ENCODE results near the gene SEMA4D. TPM values are rescaled to one million over a fixed set of nuclear protein-coding genes. Genes with fewer than 3 reads are reported as not detected.

The SEMA4D gene
- total RNA-seq, 1 donor from 2014 or later = 28.2 TPM

DNA sequence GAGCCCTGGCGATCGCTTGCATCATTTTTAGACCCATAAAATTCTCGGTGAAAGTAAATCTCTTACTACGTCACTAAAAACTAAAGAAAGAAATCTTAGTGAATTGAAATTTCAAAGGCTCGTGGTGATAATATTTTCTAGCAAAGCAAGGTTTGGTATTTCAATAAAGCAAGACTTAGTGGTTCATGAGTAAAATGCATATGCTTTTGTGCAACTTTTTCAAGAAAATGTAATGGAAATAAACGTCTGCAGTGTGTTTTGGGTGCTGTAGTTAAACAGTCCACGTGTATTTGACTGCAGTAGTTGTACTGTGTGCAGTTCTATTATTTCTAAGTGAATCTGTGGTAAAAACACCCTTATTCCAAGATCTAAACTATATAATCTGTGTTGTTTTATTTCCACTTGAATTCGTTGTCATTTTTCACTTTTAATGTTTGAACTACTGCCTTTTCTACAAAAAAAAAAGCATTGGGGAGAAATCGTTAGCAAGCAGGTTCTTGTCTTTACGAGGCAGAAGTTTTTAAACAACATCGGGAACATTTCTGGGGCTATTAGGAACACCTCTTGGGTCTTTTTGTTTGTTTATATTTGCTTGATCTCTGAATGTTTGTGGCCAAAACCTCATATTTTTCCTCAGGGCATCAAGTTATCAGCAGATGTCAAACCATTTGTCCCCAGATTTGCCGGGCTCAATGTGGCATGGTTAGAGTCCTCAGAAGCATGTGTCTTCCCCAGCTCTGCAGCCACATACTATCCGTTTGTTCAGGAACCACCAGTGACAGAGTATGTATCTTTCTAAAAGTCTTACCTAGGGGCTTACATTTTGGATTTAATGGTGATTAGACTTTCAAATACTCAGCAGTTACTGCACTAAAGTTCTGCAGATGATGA, 178.7 kb downstream of the SEMA4D start:
- DNase-seq (ENCODE audit: low spot score) = no peak

DNA sequence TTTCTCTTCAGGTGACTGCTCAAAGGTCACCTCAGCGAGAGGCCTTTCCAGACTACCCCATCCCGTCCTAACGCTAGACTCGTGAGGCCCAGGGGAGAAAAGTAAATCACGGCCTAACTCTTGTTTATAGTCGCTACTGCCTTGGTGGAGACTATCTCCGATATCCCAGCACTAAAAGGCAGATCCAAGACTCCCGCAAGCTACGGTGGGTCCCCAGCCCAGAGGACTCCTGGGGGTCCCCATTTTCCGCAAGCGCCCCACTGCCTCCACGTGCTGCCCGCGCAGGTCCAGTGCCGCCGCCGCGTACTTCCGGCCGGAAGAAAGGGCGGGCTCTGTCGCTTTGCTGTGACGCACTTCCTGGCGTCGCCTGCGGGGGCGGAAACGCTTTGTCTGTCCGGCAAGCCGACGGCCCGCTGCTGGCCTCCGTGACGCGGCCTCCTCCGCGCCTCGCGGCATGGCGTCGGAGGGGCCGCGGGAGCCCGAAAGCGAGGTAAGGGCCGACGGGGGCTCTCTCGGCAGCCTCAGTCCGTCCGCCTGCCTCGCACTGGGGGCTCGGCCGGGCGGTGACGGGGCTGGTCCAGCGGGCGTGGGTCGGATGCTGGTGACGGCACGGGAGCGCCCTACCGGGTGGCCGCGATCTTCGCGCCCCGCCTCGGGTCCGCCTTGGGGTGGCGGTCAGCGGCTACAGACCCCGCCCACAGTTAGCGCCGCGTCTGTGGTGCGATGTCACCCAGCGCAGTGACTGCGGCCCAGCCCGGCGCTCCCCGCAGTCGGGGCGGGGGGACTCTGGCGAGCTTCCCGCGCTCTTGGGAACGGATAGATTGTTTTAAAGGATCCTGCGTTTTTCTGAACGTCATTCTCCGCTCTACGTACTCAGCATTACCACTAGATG, 179.5 kb downstream of the SEMA4D start, which contains the start of gene SECISBP2:
Gene SECISBP2 (plus strand): TSS at position 378 of the 892 bp plus-strand sequence. CDS start 77 bp downstream, at position 455.
- DNase-seq (ENCODE audit: low spot score) = peak; percentile 97

DNA sequence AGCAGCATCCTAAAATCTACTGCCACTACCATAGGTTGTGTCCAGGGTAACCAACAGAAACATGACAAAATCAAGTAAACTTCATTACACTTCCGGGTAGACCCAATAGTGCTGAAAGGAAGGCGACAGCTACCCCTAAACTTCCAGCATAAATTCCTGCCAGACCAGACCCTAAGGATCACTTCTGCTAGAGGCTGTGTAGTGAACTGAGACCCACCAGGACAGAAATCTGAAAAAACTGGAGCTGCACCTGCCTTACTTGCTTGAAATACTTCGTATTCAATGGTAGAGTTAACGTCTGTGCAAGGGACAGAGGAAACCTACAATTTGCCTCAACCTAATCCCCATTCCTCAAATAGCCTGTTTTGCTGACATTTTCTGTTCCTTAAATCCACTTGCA, 180.6 kb downstream of the SEMA4D start:
- no peak for DNase-seq (ENCODE audit: low spot score)

DNA sequence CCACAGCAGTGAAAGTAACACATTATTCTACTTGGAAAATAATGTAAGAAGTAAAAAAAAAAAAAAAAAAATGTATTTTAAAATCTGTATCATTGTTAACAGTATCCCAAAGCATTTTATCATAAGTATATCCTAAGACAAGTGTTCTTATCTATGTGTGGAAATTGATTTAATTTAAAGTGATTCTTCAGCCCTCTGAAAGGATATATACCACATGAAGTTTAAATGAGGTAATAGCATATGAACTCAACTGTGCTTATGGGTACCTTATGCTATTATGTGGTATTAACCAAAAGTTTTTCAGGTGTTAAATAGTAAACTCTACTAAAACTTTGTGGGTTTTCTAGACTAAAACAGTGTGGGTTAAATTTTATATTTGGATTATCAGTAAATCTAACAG, 182.4 kb downstream of the SEMA4D start:
- no peak for DNase-seq (ENCODE audit: low spot score)

DNA sequence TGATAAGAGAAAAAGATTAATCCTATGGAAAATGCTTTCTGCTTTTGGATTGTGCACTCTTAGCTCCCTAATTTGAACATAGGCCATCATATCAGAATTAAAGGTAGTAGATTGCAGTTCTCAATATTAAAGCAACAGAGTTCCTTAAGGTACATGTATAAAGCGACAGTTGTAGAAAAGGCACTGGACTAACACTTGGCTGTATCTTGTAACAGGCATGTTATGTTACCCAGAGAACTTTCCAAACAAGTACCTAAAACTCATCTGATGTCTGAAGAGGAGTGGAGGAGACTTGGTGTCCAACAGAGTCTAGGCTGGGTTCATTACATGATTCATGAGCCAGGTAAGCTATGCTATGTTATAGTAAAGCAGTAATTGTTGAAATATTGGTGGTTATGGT, 183.0 kb downstream of the SEMA4D start:
- no peak for DNase-seq (ENCODE audit: low spot score)

DNA sequence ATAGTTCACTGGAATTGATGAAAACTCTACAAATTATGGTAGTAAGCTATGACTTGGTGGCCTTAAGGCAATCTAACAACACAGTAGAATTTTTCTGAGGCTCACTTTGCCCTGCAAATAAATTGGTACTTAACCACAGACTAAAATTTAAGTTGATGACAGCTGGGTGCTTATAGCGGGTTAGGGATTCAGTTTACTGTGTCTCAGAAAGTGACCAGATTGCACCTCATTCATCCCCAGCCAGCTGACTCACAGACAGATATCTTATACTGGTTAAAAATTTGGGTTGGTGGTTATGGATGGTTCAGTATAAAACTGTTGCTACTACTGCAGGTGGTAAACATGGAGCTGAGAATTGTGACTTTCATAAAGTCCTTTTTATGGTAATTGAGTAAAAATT, 184.1 kb downstream of the SEMA4D start:
- no peak for DNase-seq (ENCODE audit: low spot score)

DNA sequence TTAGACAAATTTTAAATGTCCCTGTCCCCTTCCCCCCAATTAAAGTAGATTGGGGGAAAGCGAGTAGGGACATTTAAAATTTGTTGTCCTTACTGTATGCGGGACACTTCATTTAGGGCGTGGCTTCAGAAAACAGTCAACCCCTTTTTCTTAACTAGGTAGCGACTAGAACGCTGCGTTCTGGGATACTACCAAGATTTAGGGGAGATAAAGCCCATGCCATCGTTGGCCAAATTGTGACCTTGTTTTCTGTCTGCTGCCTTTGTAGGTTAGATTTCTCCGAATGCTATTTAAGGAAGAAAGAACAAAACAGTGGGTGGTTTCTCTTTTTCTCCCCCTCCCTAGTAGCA, 185.7 kb downstream of the SEMA4D start:
- peak; percentile 16 for DNase-seq (ENCODE audit: low spot score)

DNA sequence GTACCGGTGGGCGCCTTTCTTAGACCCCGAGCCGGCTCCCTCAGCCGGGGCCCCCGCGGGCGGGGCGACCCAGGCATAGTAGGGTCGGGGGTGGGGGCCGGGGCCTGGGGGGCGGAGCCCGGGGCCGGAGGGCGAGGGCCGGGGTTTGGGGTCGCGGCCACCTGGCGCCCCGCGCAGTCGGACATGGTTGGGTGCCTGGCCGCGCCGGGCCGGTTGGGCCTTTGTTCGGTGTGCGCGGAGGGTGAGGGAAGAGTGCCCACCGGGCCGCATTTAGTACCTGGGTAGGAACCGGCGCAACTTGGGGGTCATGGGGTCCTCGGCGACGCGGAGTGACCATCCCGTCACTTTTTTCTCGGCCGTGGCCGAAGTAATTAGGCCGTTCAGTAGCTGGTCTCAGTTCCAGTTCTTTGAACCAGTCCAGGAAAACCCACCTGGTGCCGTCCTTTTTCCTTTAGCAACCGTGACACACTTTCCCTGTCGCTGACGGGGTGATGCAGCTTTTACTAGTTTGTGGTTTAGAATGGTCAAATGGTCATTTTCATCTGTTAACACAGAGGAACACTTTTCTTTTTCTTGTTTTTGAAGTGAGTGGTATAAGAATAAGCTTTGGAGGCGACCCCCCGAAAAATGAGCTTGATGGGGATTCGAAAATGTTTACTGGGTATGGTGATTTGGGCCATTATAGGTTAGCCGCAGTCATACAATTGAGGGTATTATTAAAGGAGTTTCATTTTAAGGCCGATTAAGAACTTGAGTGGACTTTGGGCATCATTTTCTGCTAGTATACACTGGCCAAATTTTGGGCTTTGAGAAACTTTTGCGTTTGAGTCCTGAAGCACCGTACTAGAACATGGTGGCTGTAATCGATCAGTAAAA, 186.3 kb downstream of the SEMA4D start:
- peak; percentile 11 for DNase-seq (ENCODE audit: low spot score)

Other genes starting within 250 kb of the SEMA4D start
- 8.4 TPM for gene CKS2, start 186.9 kb downstream of the SEMA4D start, total RNA-seq (ENCODE audit: insufficient read depth, low replicate concordance)
- gene SECISBP2, start 179.6 kb downstream of the SEMA4D start, total RNA-seq (ENCODE audit: insufficient read depth, low replicate concordance) = 79.0 TPM
- 26.5 TPM for gene GADD45G, start 106.9 kb upstream of the SEMA4D start, total RNA-seq (ENCODE audit: insufficient read depth, low replicate concordance)

Measured in umbilical cord (tissue), 2 donors.